22Rv1 (cell line): ENCODE measurements around the gene SLC8A1.

Experiments used
- ZFX ChIP-seq: fragments of 450-650 bp; IDR thresholded peaks from 2 replicates; pipeline ENCODE4 v1.6.1; 2017; ENCODE audit warnings: antibody characterized with exemption, borderline replicate concordance
- TF ChIP-seq, protein P1 (sequence below): fragments of 450-650 bp; IDR thresholded peaks from 2 replicates; pipeline ENCODE4 v1.5.1; 2017; ENCODE audit warnings: mild to moderate bottlenecking

DNA sequence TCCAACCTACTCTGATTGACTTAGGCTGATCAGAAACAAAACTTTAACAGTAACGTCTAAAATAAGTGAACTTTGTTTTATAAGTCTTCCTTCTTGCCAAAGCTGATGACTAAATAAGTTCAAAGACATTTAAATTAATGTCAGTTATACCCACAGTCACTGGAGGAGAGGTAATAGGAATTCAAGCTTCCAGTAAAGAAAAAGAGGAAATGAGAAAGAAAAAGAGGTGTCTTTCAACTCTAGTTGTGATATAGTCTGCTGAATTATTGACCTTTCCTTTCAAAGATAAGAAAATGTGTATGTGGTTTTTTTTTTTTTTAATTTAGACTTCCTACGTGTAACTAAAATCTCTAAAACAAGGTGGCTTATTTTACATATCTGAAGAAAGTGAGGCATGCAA lies 191.5 kb downstream of the SLC8A1 start:
- TF ChIP-seq, protein P1, sequence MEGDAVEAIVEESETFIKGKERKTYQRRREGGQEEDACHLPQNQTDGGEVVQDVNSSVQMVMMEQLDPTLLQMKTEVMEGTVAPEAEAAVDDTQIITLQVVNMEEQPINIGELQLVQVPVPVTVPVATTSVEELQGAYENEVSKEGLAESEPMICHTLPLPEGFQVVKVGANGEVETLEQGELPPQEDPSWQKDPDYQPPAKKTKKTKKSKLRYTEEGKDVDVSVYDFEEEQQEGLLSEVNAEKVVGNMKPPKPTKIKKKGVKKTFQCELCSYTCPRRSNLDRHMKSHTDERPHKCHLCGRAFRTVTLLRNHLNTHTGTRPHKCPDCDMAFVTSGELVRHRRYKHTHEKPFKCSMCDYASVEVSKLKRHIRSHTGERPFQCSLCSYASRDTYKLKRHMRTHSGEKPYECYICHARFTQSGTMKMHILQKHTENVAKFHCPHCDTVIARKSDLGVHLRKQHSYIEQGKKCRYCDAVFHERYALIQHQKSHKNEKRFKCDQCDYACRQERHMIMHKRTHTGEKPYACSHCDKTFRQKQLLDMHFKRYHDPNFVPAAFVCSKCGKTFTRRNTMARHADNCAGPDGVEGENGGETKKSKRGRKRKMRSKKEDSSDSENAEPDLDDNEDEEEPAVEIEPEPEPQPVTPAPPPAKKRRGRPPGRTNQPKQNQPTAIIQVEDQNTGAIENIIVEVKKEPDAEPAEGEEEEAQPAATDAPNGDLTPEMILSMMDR, result no peak
- TF ChIP-seq ZFX, result no peak
